Measurements from ENCODE around the gene PIK3R5. TPM values are rescaled to one million over a fixed set of nuclear protein-coding genes. Genes with fewer than 3 reads are reported as not detected.

The PIK3R5 gene
- polyA plus RNA-seq, 2 of the 4 experiments (the other 2 are of a cell fraction) = 0.01 TPM; not detected in 1

- ATAC-seq (no peak), FAIRE-seq (no peak), DNase-seq (ENCODE audit: low read depth in 1 of 2, low spot score in 1 of 2) (no peak)
- H3K4me1 ChIP-seq = no peaks in the 10 kb centered on the region
- WGBS (ENCODE audit: missing lambda C conversion rate) = 66% methylated on average over 58 of the region's 58 CpGs
- ChIA-PET CTCF (interaction anchor here (0.6 to 2.9 kb wide), 6 partner anchors 9 to 116 kb away, joined by 4 to 18 read pairs (median 4); no protein-coding TSS in a partner anchor), POLR2A (no interaction called here)
- peaks cover 9% of the 10 kb centered on the region; the same call in 1 of the 3 replicates for H3K9me3 ChIP-seq
- H3K4me3 ChIP-seq = no peak overlapping the region
- no peak for TF ChIP-seq EHMT2 (IDR thresholded peaks at IDR 0.05; ENCODE audit: low read depth)
- no peak for TF ChIP-seq REST (IDR thresholded peaks at IDR 0.05)
- TF ChIP-seq GATA3 (IDR thresholded peaks at IDR 0.05; ENCODE audit: borderline replicate concordance) = no peak
- TF ChIP-seq POLR2AphosphoS2 (conservative IDR thresholded peaks at IDR 0.05; ENCODE audit: low read length) = no peak
- TF ChIP-seq, protein P1, sequence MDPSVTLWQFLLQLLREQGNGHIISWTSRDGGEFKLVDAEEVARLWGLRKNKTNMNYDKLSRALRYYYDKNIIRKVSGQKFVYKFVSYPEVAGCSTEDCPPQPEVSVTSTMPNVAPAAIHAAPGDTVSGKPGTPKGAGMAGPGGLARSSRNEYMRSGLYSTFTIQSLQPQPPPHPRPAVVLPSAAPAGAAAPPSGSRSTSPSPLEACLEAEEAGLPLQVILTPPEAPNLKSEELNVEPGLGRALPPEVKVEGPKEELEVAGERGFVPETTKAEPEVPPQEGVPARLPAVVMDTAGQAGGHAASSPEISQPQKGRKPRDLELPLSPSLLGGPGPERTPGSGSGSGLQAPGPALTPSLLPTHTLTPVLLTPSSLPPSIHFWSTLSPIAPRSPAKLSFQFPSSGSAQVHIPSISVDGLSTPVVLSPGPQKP (IDR thresholded peaks at IDR 0.05; ENCODE audit: low read depth, low read length) = no peak
- TF ChIP-seq ZNF302 (CRISPR knock-in tag; IDR thresholded peaks at IDR 0.05) = no peak
- no peak for TF ChIP-seq SREBF2 (IDR thresholded peaks at IDR 0.05)
- no peak for TF ChIP-seq POLR2A (IDR thresholded peaks at IDR 0.05; ENCODE audit: low read length)
- TF ChIP-seq CHD4 (IDR thresholded peaks at IDR 0.05; ENCODE audit: borderline replicate concordance) = no peak
- TF ChIP-seq HOXB13 (CRISPR knock-in tag; IDR thresholded peaks at IDR 0.05; ENCODE audit: low read depth) = no peak
- no peak for TF ChIP-seq CBX2 (IDR thresholded peaks at IDR 0.05; ENCODE audit: borderline replicate concordance, low read depth)
- H3K4me2 ChIP-seq = peak overlapping the region; percentile 89
- H3K27ac ChIP-seq = no peak overlapping the region
Observed at GRCh38 chr17:9004132-9004960, 38.8 kb upstream of the PIK3R5 start.

- ChIA-PET POLR2A (no interaction called here), CTCF (interaction anchor here (0.6 to 2.9 kb wide), 24 partner anchors 8 to 945 kb away, joined by 3 to 18 read pairs (median 4); no protein-coding TSS in a partner anchor)
- FAIRE-seq (no peak), DNase-seq (ENCODE audit: low read depth in 1 of 2, low spot score in 1 of 2) (no peak), ATAC-seq (peak; percentile 11 to 16; a peak in 3 of 6 replicates)
- peak overlapping the region; percentile 89 for H3K4me2 ChIP-seq
- WGBS (ENCODE audit: missing lambda C conversion rate) = 20% methylated on average over 64 of the region's 90 CpGs
- peak overlapping the region in 1 of 2 experiments; percentile 72; a peak in 3 of 6 replicates for H3K27ac ChIP-seq
- peaks cover 9% of the 10 kb centered on the region; the same call in 1 of the 3 replicates for H3K9me3 ChIP-seq
- H3K4me1 ChIP-seq = no peaks in the 10 kb centered on the region
- TF ChIP-seq RAD21 (conservative IDR thresholded peaks at IDR 0.05 in 1 of 2, IDR thresholded peaks at IDR 0.05 in 1 of 2) = no peak
- TF ChIP-seq MAFK (IDR thresholded peaks at IDR 0.05; ENCODE audit: partially characterized antibody) = no peak
- no peak for TF ChIP-seq ZSCAN20 (CRISPR knock-in tag; IDR thresholded peaks at IDR 0.05)
- TF ChIP-seq EHMT2 (IDR thresholded peaks at IDR 0.05; ENCODE audit: low read depth) = no peak
- TF ChIP-seq BCL3 (IDR thresholded peaks at IDR 0.05) = no peak
- no peak for TF ChIP-seq CHD2 (IDR thresholded peaks at IDR 0.05; ENCODE audit: low read length, partially characterized antibody)
- TF ChIP-seq MAX (IDR thresholded peaks at IDR 0.05) = no peak
- no peak for TF ChIP-seq HES2 (IDR thresholded peaks at IDR 0.05)
- no peak for TF ChIP-seq PBX3 (IDR thresholded peaks at IDR 0.05)
- H3K4me3 ChIP-seq = peak overlapping the region; percentile 50
Observed at GRCh38 chr17:9003355-9004131, 38.0 kb upstream of the PIK3R5 start.

All from A549 (cell line).